GM23338 (cell line): ENCODE data around the gene TERC. TPM values are rescaled to one million over a fixed set of nuclear protein-coding genes. Genes with fewer than 3 reads are reported as not detected.

ENCODE experiments used
- ATAC-seq: fragments of 200-7000 bp; cut with Tn5 transposase; 3 replicates; pipeline ENCODE4 v1.9.1; 2020
- DNase-seq: peaks from one replicate; pipeline ENCODE4 v3.0.0-alpha.2; 2015; ENCODE audit warnings: low spot score
- H2AFZ ChIP-seq: fragments of 200-600 bp; sonication (generic); 2 replicates; pipeline ENCODE4 v1.8.0; 2016; ENCODE audit warnings: antibody characterized with exemption, mild to moderate bottlenecking, moderate library complexity
- H3F3A ChIP-seq: fragments of 200-600 bp; sonication (generic); replicated peaks from 2 replicates; pipeline ENCODE4 v1.8.0; 2017; ENCODE audit warnings: antibody characterized with exemption, mixed run types, low read depth
- H3K27ac ChIP-seq: fragments of 200-600 bp; sonication (generic); 2 replicates; pipeline ENCODE4 v1.6.1; 2016; ENCODE audit warnings: low read depth
- H3K27me3 ChIP-seq: fragments of 200-600 bp; sonication (generic); 2 replicates; pipeline ENCODE4 v1.8.0; 2016; ENCODE audit warnings: mild to moderate bottlenecking, mixed run types, moderate library complexity; ENCODE audit not compliant: insufficient read depth
- H3K36me3 ChIP-seq: fragments of 200-600 bp; sonication (generic); 2 replicates; pipeline ENCODE4 v1.8.0; 2016; ENCODE audit warnings: mild to moderate bottlenecking; ENCODE audit not compliant: insufficient read depth
- H3K4me1 ChIP-seq: fragments of 200-600 bp; sonication (generic); 2 replicates; pipeline ENCODE4 v1.8.0; 2016; ENCODE audit warnings: mild to moderate bottlenecking, moderate library complexity; ENCODE audit not compliant: insufficient read depth
- H3K4me2 ChIP-seq: fragments of 200-600 bp; sonication (generic); 2 replicates; pipeline ENCODE4 v1.7.1; 2017; ENCODE audit warnings: mixed run types
- H3K4me3 ChIP-seq: fragments of 200-600 bp; sonication (generic); 2 replicates; pipeline ENCODE4 v1.6.1; 2016; ENCODE audit warnings: mixed run types
- H3K79me2 ChIP-seq: fragments of 200-600 bp; sonication (generic); replicated peaks from 2 replicates; pipeline ENCODE4 v1.8.0; 2017; ENCODE audit warnings: mild to moderate bottlenecking; ENCODE audit not compliant: insufficient read depth
- H3K9me2 ChIP-seq: fragments of 200-600 bp; sonication (generic); 2 replicates; pipeline ENCODE4 v1.8.0; 2017; ENCODE audit not compliant: insufficient read depth
- H4K20me1 ChIP-seq: fragments of 200-600 bp; sonication (generic); replicated peaks from 2 replicates; pipeline ENCODE4 v1.8.0; 2017; ENCODE audit warnings: mild to moderate bottlenecking; ENCODE audit not compliant: insufficient read depth
- H3K27ac Mint-ChIP-seq: 2 replicates; pipeline ENCODE4 v1.8.0; 2020; ENCODE audit warnings: inconsistent platforms, mild to moderate bottlenecking, moderate library complexity, mixed read lengths
- H3K27me3 Mint-ChIP-seq: 3 replicates; pipeline ENCODE4 v1.8.0; 2022; ENCODE audit warnings: low read depth, mild to moderate bottlenecking, moderate library complexity, mixed read lengths, inconsistent platforms; ENCODE audit not compliant: insufficient read depth, poor library complexity
- H3K36me3 Mint-ChIP-seq: 3 replicates; pipeline ENCODE4 v1.8.0; 2021; ENCODE audit warnings: low read depth, mild to moderate bottlenecking, inconsistent platforms, moderate library complexity, mixed read lengths
- H3K4me1 Mint-ChIP-seq: 3 replicates; pipeline ENCODE4 v1.8.0; 2020; ENCODE audit warnings: mild to moderate bottlenecking, inconsistent platforms, mixed read lengths
- H3K4me3 Mint-ChIP-seq: 3 replicates; pipeline ENCODE4 v1.8.0; 2021; ENCODE audit warnings: moderate library complexity, mild to moderate bottlenecking, inconsistent platforms, mixed read lengths
- H3K9me3 Mint-ChIP-seq: 3 replicates; pipeline ENCODE4 v1.8.0; 2020; ENCODE audit warnings: moderate library complexity, mild to moderate bottlenecking, inconsistent platforms, mixed read lengths
- CREB1 ChIP-seq: fragments of 250-450 bp; sonication (Bioruptor Pico); IDR thresholded peaks from 2 replicates; pipeline ENCODE4 v1.5.0; 2020; ENCODE audit warnings: low read depth, mild to moderate bottlenecking, moderate library complexity
- EZH2 ChIP-seq: fragments of 200-600 bp; sonication (generic); IDR thresholded peaks from one replicate; pipeline ENCODE4 v1.8.0; 2017; ENCODE audit warnings: antibody characterized with exemption, mild to moderate bottlenecking, low read depth; ENCODE audit not compliant: unreplicated experiment
- EZH2phosphoT487 ChIP-seq: fragments of 200-600 bp; sonication (generic); IDR thresholded peaks from one replicate; pipeline ENCODE4 v1.8.1; 2018; ENCODE audit warnings: antibody characterized with exemption; ENCODE audit not compliant: unreplicated experiment
- JUNB ChIP-seq: IDR thresholded peaks from one replicate; pipeline ENCODE4 v1.6.1; 2016; ENCODE audit warnings: antibody characterized with exemption; ENCODE audit not compliant: unreplicated experiment
- NANOG ChIP-seq: IDR thresholded peaks from 2 replicates; pipeline ENCODE4 v1.6.1; 2016; ENCODE audit warnings: antibody characterized with exemption, borderline replicate concordance
- POLR2AphosphoS5 ChIP-seq: IDR thresholded peaks from 2 replicates; pipeline ENCODE4 v1.6.1; 2016; ENCODE audit warnings: antibody characterized with exemption, low read depth
- STAT1 ChIP-seq: IDR thresholded peaks from one replicate; pipeline ENCODE4 v1.6.1; 2016; ENCODE audit warnings: antibody characterized with exemption; ENCODE audit not compliant: unreplicated experiment
- ZNF114 ChIP-seq: fragments of 250-450 bp; sonication (Bioruptor Pico); IDR thresholded peaks from 2 replicates; pipeline ENCODE4 v1.5.0; 2020; ENCODE audit warnings: mild to moderate bottlenecking, moderate library complexity
- ZNF331 ChIP-seq: fragments of 250-450 bp; sonication (Bioruptor Pico); IDR thresholded peaks from 2 replicates; pipeline ENCODE4 v1.5.0; 2020; ENCODE audit warnings: low read depth, mild to moderate bottlenecking, moderate library complexity
- polyA plus RNA-seq: library from polyadenylated mRNA; unstranded; fragments of >200 nt; fragmentation: Nextera tagmentation; extraction: Ambion mirVana; gene quantifications from 2 replicates; pipeline ENCODE4 v1.2.1, GENCODE V29; 2016
- total RNA-seq: library from RNA; depleted of rRNA; stranded (reverse); fragments of >200 nt; shearing (Covaris generic); gene quantifications from 2 replicates; pipeline ENCODE4 v1.2.3, GENCODE V29; 2014
- TF ChIP-seq, protein P1 (sequence below): IDR thresholded peaks from 2 replicates; pipeline ENCODE4 v1.6.1; 2016; ENCODE audit warnings: antibody characterized with exemption
- TF ChIP-seq, protein P2 (sequence below), 2 experiments: fragments of 200-600 bp in 1 of 2; sonication (generic) in 1 of 2; conservative IDR thresholded peaks; 2 replicates each; pipeline versions ENCODE4 v1.5.1 to v1.6.1; 2016 to 2017; ENCODE audit warnings: antibody characterized with exemption in 2 of 2, low read depth in 2 of 2, mild to moderate bottlenecking in 2 of 2, moderate library complexity in 1 of 2
- TF ChIP-seq, protein P3 (sequence below): fragments of 250-450 bp; sonication (Bioruptor Pico); IDR thresholded peaks from 2 replicates; pipeline ENCODE4 v1.5.0; 2020; ENCODE audit warnings: mild to moderate bottlenecking, moderate library complexity

TERC gene
- total and polyA plus RNA-seq, 2 experiments from 2014 or later: 1.7 to 206 TPM

- TF ChIP-seq, protein P1, sequence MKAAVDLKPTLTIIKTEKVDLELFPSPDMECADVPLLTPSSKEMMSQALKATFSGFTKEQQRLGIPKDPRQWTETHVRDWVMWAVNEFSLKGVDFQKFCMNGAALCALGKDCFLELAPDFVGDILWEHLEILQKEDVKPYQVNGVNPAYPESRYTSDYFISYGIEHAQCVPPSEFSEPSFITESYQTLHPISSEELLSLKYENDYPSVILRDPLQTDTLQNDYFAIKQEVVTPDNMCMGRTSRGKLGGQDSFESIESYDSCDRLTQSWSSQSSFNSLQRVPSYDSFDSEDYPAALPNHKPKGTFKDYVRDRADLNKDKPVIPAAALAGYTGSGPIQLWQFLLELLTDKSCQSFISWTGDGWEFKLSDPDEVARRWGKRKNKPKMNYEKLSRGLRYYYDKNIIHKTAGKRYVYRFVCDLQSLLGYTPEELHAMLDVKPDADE: no peak
- TF ChIP-seq EZH2 (no peak), ZNF114 (CRISPR knock-in tag) (no peak), EZH2phosphoT487 (no peak), NANOG (no peak), JUNB (no peak)
- TF ChIP-seq, protein P2, sequence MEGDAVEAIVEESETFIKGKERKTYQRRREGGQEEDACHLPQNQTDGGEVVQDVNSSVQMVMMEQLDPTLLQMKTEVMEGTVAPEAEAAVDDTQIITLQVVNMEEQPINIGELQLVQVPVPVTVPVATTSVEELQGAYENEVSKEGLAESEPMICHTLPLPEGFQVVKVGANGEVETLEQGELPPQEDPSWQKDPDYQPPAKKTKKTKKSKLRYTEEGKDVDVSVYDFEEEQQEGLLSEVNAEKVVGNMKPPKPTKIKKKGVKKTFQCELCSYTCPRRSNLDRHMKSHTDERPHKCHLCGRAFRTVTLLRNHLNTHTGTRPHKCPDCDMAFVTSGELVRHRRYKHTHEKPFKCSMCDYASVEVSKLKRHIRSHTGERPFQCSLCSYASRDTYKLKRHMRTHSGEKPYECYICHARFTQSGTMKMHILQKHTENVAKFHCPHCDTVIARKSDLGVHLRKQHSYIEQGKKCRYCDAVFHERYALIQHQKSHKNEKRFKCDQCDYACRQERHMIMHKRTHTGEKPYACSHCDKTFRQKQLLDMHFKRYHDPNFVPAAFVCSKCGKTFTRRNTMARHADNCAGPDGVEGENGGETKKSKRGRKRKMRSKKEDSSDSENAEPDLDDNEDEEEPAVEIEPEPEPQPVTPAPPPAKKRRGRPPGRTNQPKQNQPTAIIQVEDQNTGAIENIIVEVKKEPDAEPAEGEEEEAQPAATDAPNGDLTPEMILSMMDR (conservative IDR thresholded peaks at IDR 0.05; ENCODE audit: low read depth in 2 of 2): no peak
These were observed 22.9 kb upstream of the TERC start (continued) for GRCh38 chr3:169787791-169788190.

DNA sequence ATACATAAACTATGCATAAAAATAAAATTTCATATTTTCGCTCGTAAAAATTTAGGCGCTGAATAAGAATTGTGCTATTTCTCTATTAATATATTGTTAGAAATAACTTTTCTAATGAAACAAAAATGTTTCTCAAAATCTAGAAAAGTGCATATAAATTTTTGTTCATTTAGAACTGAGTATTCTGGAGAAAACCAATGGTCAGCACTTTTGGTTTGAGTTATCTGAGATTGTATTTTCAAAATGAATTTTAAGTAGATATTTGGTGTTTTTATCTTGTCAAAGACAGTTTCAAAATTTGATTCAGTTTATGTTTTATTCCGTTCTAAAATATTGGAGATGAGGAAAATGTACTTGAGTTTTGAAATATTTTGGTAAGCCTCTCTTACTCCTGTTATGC lies 22.3 kb upstream of the TERC start:
- Histone ChIP-seq H3K4me3 (no peak overlapping the region), H3K27ac (no peak overlapping the region), H3K9me2 (no peaks in the 10 kb centered on the region), H2AFZ (no peak overlapping the region), H3F3A (no peaks in the 10 kb centered on the region), H3K36me3 (peaks cover 42% of the 10 kb centered on the region), H3K27me3 (no peaks in the 10 kb centered on the region), H4K20me1 (no peaks in the 10 kb centered on the region; the same call in 1 of the 2 replicates), H3K79me2 (no peaks in the 10 kb centered on the region), H3K4me2 (no peak overlapping the region), H3K4me1 (no peaks in the 10 kb centered on the region)
- ATAC-seq: no peak
- Mint-ChIP-seq H3K4me3 (no peak overlapping the region), H3K27ac (no peak overlapping the region), H3K4me1 (no peaks in the 10 kb centered on the region), H3K9me3 (no peaks in the 10 kb centered on the region), H3K36me3 (peaks cover 36% of the 10 kb centered on the region), H3K27me3 (no peaks in the 10 kb centered on the region)
- DNase-seq: no peak
- TF ChIP-seq NANOG (no peak), STAT1 (no peak), POLR2AphosphoS5 (no peak), CREB1 (CRISPR knock-in tag) (no peak), JUNB (no peak), ZNF114 (CRISPR knock-in tag) (no peak), EZH2 (no peak), EZH2phosphoT487 (no peak), ZNF331 (no peak)
- TF ChIP-seq, protein P1: no peak
- TF ChIP-seq, protein P3, sequence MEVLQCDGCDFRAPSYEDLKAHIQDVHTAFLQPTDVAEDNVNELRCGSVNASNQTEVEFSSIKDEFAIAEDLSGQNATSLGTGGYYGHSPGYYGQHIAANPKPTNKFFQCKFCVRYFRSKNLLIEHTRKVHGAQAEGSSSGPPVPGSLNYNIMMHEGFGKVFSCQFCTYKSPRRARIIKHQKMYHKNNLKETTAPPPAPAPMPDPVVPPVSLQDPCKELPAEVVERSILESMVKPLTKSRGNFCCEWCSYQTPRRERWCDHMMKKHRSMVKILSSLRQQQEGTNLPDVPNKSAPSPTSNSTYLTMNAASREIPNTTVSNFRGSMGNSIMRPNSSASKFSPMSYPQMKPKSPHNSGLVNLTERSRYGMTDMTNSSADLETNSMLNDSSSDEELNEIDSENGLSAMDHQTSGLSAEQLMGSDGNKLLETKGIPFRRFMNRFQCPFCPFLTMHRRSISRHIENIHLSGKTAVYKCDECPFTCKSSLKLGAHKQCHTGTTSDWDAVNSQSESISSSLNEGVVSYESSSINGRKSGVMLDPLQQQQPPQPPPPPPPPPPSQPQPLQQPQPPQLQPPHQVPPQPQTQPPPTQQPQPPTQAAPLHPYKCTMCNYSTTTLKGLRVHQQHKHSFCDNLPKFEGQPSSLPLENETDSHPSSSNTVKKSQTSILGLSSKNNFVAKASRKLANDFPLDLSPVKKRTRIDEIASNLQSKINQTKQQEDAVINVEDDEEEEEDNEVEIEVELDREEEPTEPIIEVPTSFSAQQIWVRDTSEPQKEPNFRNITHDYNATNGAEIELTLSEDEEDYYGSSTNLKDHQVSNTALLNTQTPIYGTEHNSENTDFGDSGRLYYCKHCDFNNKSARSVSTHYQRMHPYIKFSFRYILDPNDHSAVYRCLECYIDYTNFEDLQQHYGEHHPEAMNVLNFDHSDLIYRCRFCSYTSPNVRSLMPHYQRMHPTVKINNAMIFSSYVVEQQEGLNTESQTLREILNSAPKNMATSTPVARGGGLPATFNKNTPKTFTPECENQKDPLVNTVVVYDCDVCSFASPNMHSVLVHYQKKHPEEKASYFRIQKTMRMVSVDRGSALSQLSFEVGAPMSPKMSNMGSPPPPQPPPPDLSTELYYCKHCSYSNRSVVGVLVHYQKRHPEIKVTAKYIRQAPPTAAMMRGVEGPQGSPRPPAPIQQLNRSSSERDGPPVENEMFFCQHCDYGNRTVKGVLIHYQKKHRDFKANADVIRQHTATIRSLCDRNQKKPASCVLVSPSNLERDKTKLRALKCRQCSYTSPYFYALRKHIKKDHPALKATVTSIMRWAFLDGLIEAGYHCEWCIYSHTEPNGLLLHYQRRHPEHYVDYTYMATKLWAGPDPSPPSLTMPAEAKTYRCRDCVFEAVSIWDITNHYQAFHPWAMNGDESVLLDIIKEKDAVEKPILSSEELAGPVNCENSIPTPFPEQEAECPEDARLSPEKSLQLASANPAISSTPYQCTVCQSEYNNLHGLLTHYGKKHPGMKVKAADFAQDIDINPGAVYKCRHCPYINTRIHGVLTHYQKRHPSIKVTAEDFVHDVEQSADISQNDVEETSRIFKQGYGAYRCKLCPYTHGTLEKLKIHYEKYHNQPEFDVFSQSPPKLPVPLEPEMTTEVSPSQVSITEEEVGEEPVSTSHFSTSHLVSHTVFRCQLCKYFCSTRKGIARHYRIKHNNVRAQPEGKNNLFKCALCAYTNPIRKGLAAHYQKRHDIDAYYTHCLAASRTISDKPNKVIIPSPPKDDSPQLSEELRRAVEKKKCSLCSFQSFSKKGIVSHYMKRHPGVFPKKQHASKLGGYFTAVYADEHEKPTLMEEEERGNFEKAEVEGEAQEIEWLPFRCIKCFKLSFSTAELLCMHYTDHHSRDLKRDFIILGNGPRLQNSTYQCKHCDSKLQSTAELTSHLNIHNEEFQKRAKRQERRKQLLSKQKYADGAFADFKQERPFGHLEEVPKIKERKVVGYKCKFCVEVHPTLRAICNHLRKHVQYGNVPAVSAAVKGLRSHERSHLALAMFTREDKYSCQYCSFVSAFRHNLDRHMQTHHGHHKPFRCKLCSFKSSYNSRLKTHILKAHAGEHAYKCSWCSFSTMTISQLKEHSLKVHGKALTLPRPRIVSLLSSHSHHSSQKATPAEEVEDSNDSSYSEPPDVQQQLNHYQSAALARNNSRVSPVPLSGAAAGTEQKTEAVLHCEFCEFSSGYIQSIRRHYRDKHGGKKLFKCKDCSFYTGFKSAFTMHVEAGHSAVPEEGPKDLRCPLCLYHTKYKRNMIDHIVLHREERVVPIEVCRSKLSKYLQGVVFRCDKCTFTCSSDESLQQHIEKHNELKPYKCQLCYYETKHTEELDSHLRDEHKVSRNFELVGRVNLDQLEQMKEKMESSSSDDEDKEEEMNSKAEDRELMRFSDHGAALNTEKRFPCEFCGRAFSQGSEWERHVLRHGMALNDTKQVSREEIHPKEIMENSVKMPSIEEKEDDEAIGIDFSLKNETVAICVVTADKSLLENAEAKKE (CRISPR knock-in tag): no peak
- TF ChIP-seq, protein P2 (conservative IDR thresholded peaks at IDR 0.05; ENCODE audit: low read depth in 2 of 2): no peak
